K562 (cell line): ENCODE results near the gene TRMT1. TPM values are rescaled to one million over a fixed set of nuclear protein-coding genes. Genes with fewer than 3 reads are reported as not detected.

Experiments used
- CBFA2T3 ChIP-seq: fragments of 450-650 bp; IDR thresholded peaks from 2 replicates; pipeline ENCODE4 v1.6.1; 2017
- DPF2 ChIP-seq: fragments of 450-650 bp; IDR thresholded peaks from 2 replicates; pipeline ENCODE4 v1.6.1; 2016
- JUN ChIP-seq, 2 experiments: sonication (generic) in 1 of 2; formaldehyde crosslinking in 1 of 2; IDR thresholded peaks; 2 replicates each; pipeline versions ENCODE4 v1.6.1 to v1.8.0; 2012 to 2022; ENCODE audit warnings: borderline replicate concordance in 2 of 2, mild to moderate bottlenecking in 2 of 2, improper control_type of control experiment in 1 of 2, low read depth in 1 of 2, low read length in 1 of 2, missing genetic modification reagents in 1 of 2
- NFRKB ChIP-seq: fragments of 450-650 bp; IDR thresholded peaks from 2 replicates; pipeline ENCODE4 v1.6.1; 2016; ENCODE audit warnings: low read depth
- NKRF ChIP-seq: fragments of 450-650 bp; IDR thresholded peaks from 2 replicates; pipeline ENCODE4 v1.6.1; 2016; ENCODE audit warnings: borderline replicate concordance
- PHF21A ChIP-seq: fragments of 450-650 bp; IDR thresholded peaks from 2 replicates; pipeline ENCODE4 v1.6.1; 2017; ENCODE audit warnings: low read depth, borderline replicate concordance
- PREB ChIP-seq: sonication (generic); formaldehyde crosslinking; IDR thresholded peaks from 2 replicates; pipeline ENCODE4 v1.8.1; 2023; ENCODE audit warnings: mild to moderate bottlenecking, missing genetic modification reagents
- REST ChIP-seq, 2 experiments: fragments of 450-650 bp; formaldehyde crosslinking in 1 of 2; IDR thresholded peaks; 2 replicates each; pipeline versions ENCODE4 v1.4.0 to v1.6.1; 2014 to 2020; ENCODE audit warnings: mild to moderate bottlenecking in 2 of 2, borderline replicate concordance in 1 of 2, low read depth in 1 of 2
- SIN3A ChIP-seq, 2 experiments: fragments of 150-350 bp in 1 of 2; IDR thresholded peaks; 2 replicates each; pipeline ENCODE4 v1.6.1; 2011 to 2016; ENCODE audit warnings: borderline replicate concordance in 2 of 2, low read depth in 2 of 2, low read length in 2 of 2, mild to moderate bottlenecking in 2 of 2, moderate library complexity in 2 of 2; ENCODE audit not compliant: control insufficient read depth in 1 of 2
- TAF1 ChIP-seq: IDR thresholded peaks from 2 replicates; pipeline ENCODE4 v1.6.1; 2011; ENCODE audit warnings: mild to moderate bottlenecking, low read length, moderate library complexity; ENCODE audit not compliant: insufficient read depth, control insufficient read depth, severe bottlenecking; ENCODE audit errors: extremely low read depth
- ZNF324 ChIP-seq: fragments of 250-450 bp; sonication (Bioruptor Pico); IDR thresholded peaks from 2 replicates; pipeline ENCODE4 v1.4.0; 2020; ENCODE audit warnings: mild to moderate bottlenecking
- ZNF384 ChIP-seq: IDR thresholded peaks from 2 replicates; pipeline ENCODE4 v1.6.1; 2012; ENCODE audit warnings: low read depth, low read length, improper control_type of control experiment
- ZNF707 ChIP-seq: fragments of 250-450 bp; sonication (Bioruptor Pico); conservative IDR thresholded peaks from 2 replicates; pipeline ENCODE4 v1.8.0; 2022; ENCODE audit warnings: inconsistent platforms, mild to moderate bottlenecking, moderate library complexity
- polyA plus RNA-seq, 8 experiments: library from polyadenylated mRNA; depleted of rRNA in 4 of 8; stranded (reverse) in 5 of 8; unstranded in 3 of 8; fragments of >200 nt; fragmentation: Nextera tagmentation in 2 of 8; fragmentation: Illumina TruSeq in 1 of 8; extraction: Ambion mirVana in 2 of 8; extraction: Trizol in 1 of 8; gene quantifications; 2 replicates each; pipeline versions ENCODE4 v1.2.1 to v1.2.3, GENCODE V29; 2011 to 2014; ENCODE audit warnings: inconsistent platforms in 1 of 8, missing spikeins in 1 of 8
- total RNA-seq, 7 experiments: library from RNA; depleted of rRNA in 6 of 7; stranded (reverse); fragments of >200 nt in 6 of 7; fragmentation: Illumina TruSeq in 2 of 7; extraction: Trizol in 2 of 7; gene quantifications; 2 replicates each; pipeline versions ENCODE4 v1.2.1 to v1.2.3, GENCODE V29; 2011 to 2021; ENCODE audit warnings: low replicate concordance in 1 of 7

The TRMT1 gene
- total and polyA plus RNA-seq, 9 of the 15 experiments (the other 6 are each of a cell fraction or from before 2014, with no cell fraction given): 5.8 to 158 (median 54.3) TPM

GRCh38 chr19:13152974-13153568, 36.5 kb upstream of the TRMT1 start (continued):
- TF ChIP-seq REST (IDR thresholded peaks at IDR 0.05; ENCODE audit: borderline replicate concordance) (peak; percentile 3; the same call in 1 of the 2 replicates), REST (CRISPR knock-in tag; IDR thresholded peaks at IDR 0.05; ENCODE audit: low read depth) (no peak; the same call in 1 of the 2 replicates), NFRKB (no peak), ZNF707 (CRISPR knock-in tag) (no peak), JUN (IDR thresholded peaks at IDR 0.05; ENCODE audit: borderline replicate concordance, low read depth, low read length) (peak; percentile 72; the same call in 1 of the 2 replicates), JUN (CRISPR knock-in tag; IDR thresholded peaks at IDR 0.05; ENCODE audit: borderline replicate concordance) (no peak; the same call in 1 of the 2 replicates), TAF1 (peak; percentile 99), NKRF (0 out of 2 replicates have a peak, but pooled peaks have one; percentile 57), ZNF384 (peak; percentile 30; the same call in 1 of the 2 replicates), SIN3A (IDR thresholded peaks at IDR 0.05; ENCODE audit: borderline replicate concordance in 2 of 2, control insufficient read depth in 1 of 2, low read depth in 2 of 2, low read length in 2 of 2) (peak; percentile 94 to 98; a peak in 3 of 4 replicates), CBFA2T3 (peak; percentile 51), DPF2 (no peak), ZNF324 (CRISPR knock-in tag) (no peak), PHF21A (peak; percentile 68; the same call in 1 of the 2 replicates), PREB (no peak)
